Epithelial cell of esophagus (primary cell): ENCODE results near the gene ORC4.

Source experiments
- DNase-seq: peaks from one replicate; pipeline ENCODE4 v3.0.0; 2010; ENCODE audit warnings: low read depth
- H3K4me3 ChIP-seq: 2 replicates; pipeline ENCODE4 v1.5.1; 2011; ENCODE audit warnings: mild to moderate bottlenecking, low read length, control low read depth
- TF ChIP-seq, protein P1 (sequence below): IDR thresholded peaks from 2 replicates; pipeline ENCODE4 v1.5.1; 2011; ENCODE audit warnings: low read depth, mild to moderate bottlenecking, low read length, control low read depth, inconsistent platforms; ENCODE audit not compliant: insufficient read depth; ENCODE audit errors: missing control alignments

The ORC4 gene

DNA sequence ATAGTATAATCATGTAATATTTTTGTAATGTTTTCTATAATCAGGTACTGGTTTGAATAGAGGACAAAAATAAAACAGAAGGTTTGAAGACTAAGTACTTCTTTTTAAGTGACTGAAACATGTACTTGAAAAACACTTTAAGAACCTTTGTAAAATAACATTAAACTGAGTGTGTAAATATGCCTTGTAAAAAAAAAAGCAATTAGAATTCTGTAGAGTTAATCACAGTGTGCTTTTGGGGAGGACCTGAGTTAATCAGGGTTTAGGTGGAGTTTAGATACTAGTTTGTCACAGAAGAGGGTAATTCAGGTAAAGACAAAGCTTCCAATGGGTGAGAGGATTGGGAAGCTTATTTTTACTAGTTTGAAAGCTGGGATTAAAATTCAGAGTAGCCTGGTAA is 10.6 kb upstream of the ORC4 start:
- H3K4me3 ChIP-seq = no peak overlapping the region
- TF ChIP-seq, protein P1, sequence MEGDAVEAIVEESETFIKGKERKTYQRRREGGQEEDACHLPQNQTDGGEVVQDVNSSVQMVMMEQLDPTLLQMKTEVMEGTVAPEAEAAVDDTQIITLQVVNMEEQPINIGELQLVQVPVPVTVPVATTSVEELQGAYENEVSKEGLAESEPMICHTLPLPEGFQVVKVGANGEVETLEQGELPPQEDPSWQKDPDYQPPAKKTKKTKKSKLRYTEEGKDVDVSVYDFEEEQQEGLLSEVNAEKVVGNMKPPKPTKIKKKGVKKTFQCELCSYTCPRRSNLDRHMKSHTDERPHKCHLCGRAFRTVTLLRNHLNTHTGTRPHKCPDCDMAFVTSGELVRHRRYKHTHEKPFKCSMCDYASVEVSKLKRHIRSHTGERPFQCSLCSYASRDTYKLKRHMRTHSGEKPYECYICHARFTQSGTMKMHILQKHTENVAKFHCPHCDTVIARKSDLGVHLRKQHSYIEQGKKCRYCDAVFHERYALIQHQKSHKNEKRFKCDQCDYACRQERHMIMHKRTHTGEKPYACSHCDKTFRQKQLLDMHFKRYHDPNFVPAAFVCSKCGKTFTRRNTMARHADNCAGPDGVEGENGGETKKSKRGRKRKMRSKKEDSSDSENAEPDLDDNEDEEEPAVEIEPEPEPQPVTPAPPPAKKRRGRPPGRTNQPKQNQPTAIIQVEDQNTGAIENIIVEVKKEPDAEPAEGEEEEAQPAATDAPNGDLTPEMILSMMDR = no peak
- DNase-seq = no peak

DNA sequence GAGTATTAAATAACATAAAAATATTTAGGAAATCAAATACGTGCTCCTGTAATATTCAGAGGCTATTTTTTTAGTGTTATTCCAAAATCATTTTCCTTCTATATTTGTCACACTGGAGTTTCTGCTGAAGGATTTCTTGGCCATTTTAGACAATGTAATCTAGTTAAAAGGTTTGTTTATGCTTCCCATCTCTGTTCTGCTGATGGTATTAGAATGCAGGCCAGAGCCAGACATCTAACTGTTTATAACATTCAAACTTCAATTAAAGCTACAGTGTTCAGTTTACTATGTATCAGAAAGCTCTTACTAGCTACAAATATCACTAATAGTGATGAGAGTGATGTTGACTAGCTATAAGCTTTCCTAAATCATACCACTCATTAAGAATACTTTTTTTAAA is 8.2 kb upstream of the ORC4 start:
- TF ChIP-seq, protein P1 = no peak
- DNase-seq = no peak
- no peak overlapping the region for H3K4me3 ChIP-seq

DNA sequence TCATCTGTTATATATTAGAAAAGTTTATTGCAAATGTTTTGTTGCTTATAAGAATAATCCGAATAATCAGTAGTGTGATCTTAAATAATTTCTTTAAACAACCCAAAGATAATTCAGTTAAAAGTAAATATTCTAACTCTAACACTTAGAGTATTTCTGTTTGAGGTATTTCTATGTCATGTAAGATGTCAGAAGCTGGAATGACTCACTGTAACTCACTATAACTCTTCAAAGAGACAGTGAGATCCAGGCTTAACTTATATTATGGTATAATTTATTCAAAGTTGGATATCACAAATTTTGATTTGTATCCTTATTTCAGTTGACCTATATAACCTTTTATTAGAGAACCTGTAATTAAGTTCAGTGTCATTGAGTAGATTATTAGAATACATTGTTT is 7.3 kb upstream of the ORC4 start:
- TF ChIP-seq, protein P1 = no peak
- no peak overlapping the region for H3K4me3 ChIP-seq
- DNase-seq = peak; percentile 14

DNA sequence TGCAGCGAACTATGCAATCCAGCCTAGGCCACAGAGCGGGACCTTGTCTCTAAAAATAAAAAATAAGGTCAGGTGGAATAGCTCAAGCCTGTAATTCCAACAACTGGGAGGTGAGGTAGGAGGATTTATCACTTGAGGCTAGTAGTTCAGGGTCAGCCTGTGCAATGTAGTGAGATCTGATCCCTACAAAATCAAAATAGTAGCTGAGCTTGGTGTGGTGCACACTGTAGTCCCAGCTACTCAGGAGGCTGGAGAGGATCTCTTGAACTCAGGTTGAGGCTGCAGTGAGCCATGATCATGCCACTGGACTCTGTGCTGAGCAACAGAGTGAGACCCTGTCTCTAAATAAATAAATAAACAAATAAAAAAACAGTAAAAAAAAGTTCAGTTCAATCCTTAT is 6.0 kb upstream of the ORC4 start:
- H3K4me3 ChIP-seq = no peak overlapping the region
- TF ChIP-seq, protein P1 = no peak
- no peak for DNase-seq

DNA sequence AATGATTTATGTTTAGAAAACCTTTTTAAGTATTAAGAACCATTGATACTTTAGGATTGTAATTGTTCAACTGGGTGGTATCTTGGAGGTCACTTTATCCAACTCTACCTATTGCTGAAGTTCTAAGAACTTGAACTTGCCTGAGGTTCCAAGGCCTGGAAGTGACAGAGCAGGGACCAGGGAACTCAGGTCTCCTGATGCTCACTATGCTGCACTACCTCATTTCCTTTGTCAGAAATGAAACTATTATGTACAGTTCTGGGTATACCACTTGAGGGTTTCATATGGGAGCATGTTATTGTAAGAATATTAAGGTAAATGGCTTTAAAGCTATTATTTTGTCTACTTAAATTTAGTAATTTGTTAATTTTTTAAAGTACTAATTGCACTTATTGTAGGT is 3.3 kb upstream of the ORC4 start:
- no peak overlapping the region for H3K4me3 ChIP-seq
- TF ChIP-seq, protein P1 = no peak
- no peak for DNase-seq

DNA sequence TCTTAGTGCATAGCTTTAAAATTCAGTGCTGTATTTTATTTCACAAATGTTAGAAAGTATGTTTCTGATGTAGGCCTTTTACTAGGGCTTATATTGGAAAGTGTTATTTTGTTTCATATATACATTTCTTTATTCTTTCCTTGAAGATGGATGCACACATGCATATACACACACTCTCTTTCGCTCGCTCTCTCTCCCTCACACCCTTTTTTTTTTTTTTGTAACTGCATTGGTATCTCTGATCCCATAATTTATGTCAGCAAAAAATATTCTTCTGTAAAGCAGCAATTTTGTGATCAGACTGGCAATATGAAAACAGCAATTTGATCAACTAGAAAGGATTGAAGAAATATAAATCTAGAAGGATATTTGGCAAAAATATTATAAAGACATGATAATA is 2.3 kb upstream of the ORC4 start:
- H3K4me3 ChIP-seq = peak overlapping the region; percentile 88
- DNase-seq = no peak
- TF ChIP-seq, protein P1 = no peak

DNA sequence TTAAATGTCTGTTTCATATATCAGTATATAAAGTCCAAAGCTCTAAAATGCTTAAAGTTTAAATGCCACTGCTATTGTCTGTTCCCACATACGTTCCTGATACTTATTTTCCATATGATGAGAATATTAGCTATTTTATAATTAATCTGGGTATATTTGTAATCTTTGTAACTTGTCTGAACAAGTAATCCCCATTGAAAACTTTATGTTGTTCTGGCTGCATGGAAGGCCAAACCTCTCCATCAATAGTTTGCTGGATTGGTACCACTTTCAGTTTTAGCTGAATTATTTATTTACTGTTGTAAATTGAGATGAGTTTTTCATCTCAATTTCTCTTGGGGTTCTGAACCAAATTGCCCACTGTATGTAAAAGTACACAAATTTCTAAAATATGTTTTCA is 1.8 kb upstream of the ORC4 start:
- peak; percentile 5 for DNase-seq
- peak overlapping the region; percentile 88 for H3K4me3 ChIP-seq
- TF ChIP-seq, protein P1 = no peak
